Tibial nerve (tissue), 4 donors: ENCODE measurements around the gene BCL2L11. TPM values are rescaled to one million over a fixed set of nuclear protein-coding genes. Genes with fewer than 3 reads are reported as not detected.

Experiments used
- DNase-seq, 2 donors: peaks; one replicate each; pipeline ENCODE4 v3.0.0-alpha.2; 2019; ENCODE audit warnings: low spot score in 2 of 2
- H3K27ac ChIP-seq, 4 donors: fragments of 200-600 bp; sonication (generic) in 3 of 4; one replicate each; pipeline ENCODE4 v1.5.1; 2017 to 2019; ENCODE audit warnings: mild to moderate bottlenecking in 1 of 4
- H3K27me3 ChIP-seq, 2 donors: fragments of 200-600 bp; sonication (generic) in 1 of 2; one replicate each; pipeline versions ENCODE4 v1.5.1 to v1.6.0; 2017 to 2019
- H3K36me3 ChIP-seq, 3 donors: fragments of 200-600 bp; sonication (generic); one replicate each; pipeline ENCODE4 v1.5.1; 2018 to 2019
- H3K4me1 ChIP-seq, 4 donors: fragments of 200-600 bp; sonication (generic) in 3 of 4; one replicate each; pipeline ENCODE4 v1.5.1; 2017 to 2019
- H3K4me3 ChIP-seq, 4 donors: fragments of 200-600 bp; sonication (generic) in 3 of 4; one replicate each; pipeline ENCODE4 v1.5.1; 2017 to 2019; ENCODE audit warnings: mild to moderate bottlenecking in 1 of 4, moderate library complexity in 1 of 4
- H3K9me3 ChIP-seq, 4 donors: fragments of 200-600 bp; sonication (generic) in 3 of 4; one replicate each; pipeline ENCODE4 v1.5.1; 2017 to 2019
- CTCF ChIP-seq, 5 experiments: fragments of 200-600 bp in 3 of 5; fragments of 450-650 bp in 2 of 5; sonication (generic) in 3 of 5; IDR thresholded peaks; one replicate each; pipeline ENCODE4 v1.5.1; 2016 to 2019; ENCODE audit warnings: antibody characterized with exemption in 5 of 5, mild to moderate bottlenecking in 3 of 5, moderate library complexity in 2 of 5
- EP300 ChIP-seq, 2 donors: sonication (generic); formaldehyde crosslinking; IDR thresholded peaks; one replicate each; pipeline ENCODE4 v1.6.1; 2017; ENCODE audit warnings: antibody characterized with exemption in 2 of 2, mild to moderate bottlenecking in 1 of 2
- POLR2A ChIP-seq, 2 donors: fragments of 450-650 bp; IDR thresholded peaks; one replicate each; pipeline ENCODE4 v1.6.1; 2017; ENCODE audit warnings: antibody characterized with exemption in 2 of 2, mild to moderate bottlenecking in 2 of 2, moderate library complexity in 2 of 2
- WGBS, 2 donors: methylation state at CpG; one replicate each; pipeline ENCODE4 v1.1.5; 2018; 5-methylcytosine and 5-hydroxymethylcytosine counted together
- total RNA-seq, 4 donors: library from RNA; depleted of rRNA; stranded (reverse); fragments of >200 nt; gene quantifications; one replicate each; pipeline ENCODE4 v1.1.0, GENCODE V29; 2016

Gene BCL2L11
- total RNA-seq, 4 donors from 2014 or later, result 8.7 to 36.5 (median 25.8) TPM

GRCh38 chr2:111161971-111162370 lies 41.3 kb downstream of the BCL2L11 start:
- Histone ChIP-seq H3K4me3 (no peak overlapping the region), H3K27me3 (no peaks in the 10 kb centered on the region), H3K4me1 (peaks cover 0 to 17% (median 0%) of the 10 kb centered on the region in 4 donors), H3K36me3 (peaks cover 0 to 20% (median 0%) of the 10 kb centered on the region in 3 donors), H3K9me3 (no peaks in the 10 kb centered on the region), H3K27ac (no peak overlapping the region)
- 84 to 91% methylated on average over 12 of the region's 12 CpGs for WGBS, 2 donors
- no peak for TF ChIP-seq POLR2A (IDR thresholded peaks at IDR 0.05)
- no peak for TF ChIP-seq CTCF (IDR thresholded peaks at IDR 0.05)
- no peak for TF ChIP-seq EP300 (IDR thresholded peaks at IDR 0.05)
- no peak for DNase-seq

GRCh38 chr2:111162718-111163331 lies 42.1 kb downstream of the BCL2L11 start:
- Histone ChIP-seq H3K4me1 (peaks cover 0 to 17% (median 0%) of the 10 kb centered on the region in 4 donors), H3K36me3 (peaks cover 0 to 28% (median 0%) of the 10 kb centered on the region in 3 donors), H3K9me3 (no peaks in the 10 kb centered on the region), H3K27me3 (no peaks in the 10 kb centered on the region), H3K27ac (no peak overlapping the region), H3K4me3 (no peak overlapping the region)
- TF ChIP-seq CTCF (IDR thresholded peaks at IDR 0.05), result no peak
- TF ChIP-seq POLR2A (IDR thresholded peaks at IDR 0.05), result no peak
- TF ChIP-seq EP300 (IDR thresholded peaks at IDR 0.05), result no peak
- DNase-seq, result no peak
- 62 to 69% methylated on average over 12 of the region's 12 CpGs for WGBS, 2 donors

- H3K27ac ChIP-seq, result no peak overlapping the region
- peaks cover 0 to 28% (median 0%) of the 10 kb centered on the region in 3 donors for H3K36me3 ChIP-seq
- peaks cover 0 to 15% (median 0%) of the 10 kb centered on the region in 4 donors for H3K4me1 ChIP-seq
- no peak for DNase-seq
- no peaks in the 10 kb centered on the region for H3K27me3 ChIP-seq
- 86 to 88% methylated on average over 12 of the region's 12 CpGs for WGBS, 2 donors
- H3K4me3 ChIP-seq, result no peak overlapping the region
- no peaks in the 10 kb centered on the region for H3K9me3 ChIP-seq
- no peak for TF ChIP-seq EP300 (IDR thresholded peaks at IDR 0.05)
- TF ChIP-seq CTCF (IDR thresholded peaks at IDR 0.05), result no peak
- TF ChIP-seq POLR2A (IDR thresholded peaks at IDR 0.05), result no peak
Measured at GRCh38 chr2:111164078-111164477, 43.4 kb downstream of the BCL2L11 start.

- DNase-seq, result no peak
- peaks cover 0 to 28% (median 0%) of the 10 kb centered on the region in 3 donors for H3K36me3 ChIP-seq
- no peak overlapping the region for H3K4me3 ChIP-seq
- TF ChIP-seq POLR2A (IDR thresholded peaks at IDR 0.05) (no peak), EP300 (IDR thresholded peaks at IDR 0.05) (no peak), CTCF (IDR thresholded peaks at IDR 0.05) (no peak)
- whole genome bisulfite sequencing, 2 donors, result 63 to 70% methylated on average over 7 of the region's 7 CpGs
- H3K9me3 ChIP-seq, result no peaks in the 10 kb centered on the region
- H3K27ac ChIP-seq, result no peak overlapping the region
- H3K27me3 ChIP-seq, result no peaks in the 10 kb centered on the region
- peaks cover 0 to 10% (median 0%) of the 10 kb centered on the region in 4 donors for H3K4me1 ChIP-seq
Measured at GRCh38 chr2:111165084-111165483, 44.4 kb downstream of the BCL2L11 start.

GRCh38 chr2:111166115-111166514 lies 45.4 kb downstream of the BCL2L11 start:
- Histone ChIP-seq H3K4me3 (no peak overlapping the region), H3K9me3 (no peaks in the 10 kb centered on the region), H3K27ac (no peak overlapping the region), H3K4me1 (peaks cover 0 to 4% (median 0%) of the 10 kb centered on the region in 4 donors), H3K36me3 (peaks cover 0 to 28% (median 0%) of the 10 kb centered on the region in 3 donors), H3K27me3 (no peaks in the 10 kb centered on the region)
- no peak for TF ChIP-seq POLR2A (IDR thresholded peaks at IDR 0.05)
- TF ChIP-seq CTCF (IDR thresholded peaks at IDR 0.05), result no peak
- TF ChIP-seq EP300 (IDR thresholded peaks at IDR 0.05), result no peak
- WGBS, 2 donors, result 89 to 99% methylated on average over 5 of the region's 5 CpGs
- DNase-seq, result no peak
